Transverse colon (tissue), 4 donors: Measurements from ENCODE around the gene XYLT1. TPM values are rescaled to one million over a fixed set of nuclear protein-coding genes. Genes with fewer than 3 reads are reported as not detected.

ENCODE experiments used
- DNase-seq: peaks from one replicate; pipeline ENCODE4 v3.0.0-alpha.2; 2019
- H3K27ac ChIP-seq, 4 donors: fragments of 200-600 bp; sonication (generic); 2 replicates each; pipeline ENCODE4 v1.5.1; 2016 to 2018; ENCODE audit warnings: inconsistent platforms in 4 of 4
- H3K27me3 ChIP-seq: fragments of 200-600 bp; sonication (generic); 2 replicates; pipeline ENCODE4 v1.5.1; 2017; ENCODE audit warnings: inconsistent platforms
- H3K36me3 ChIP-seq, 4 donors: fragments of 200-600 bp; sonication (generic); 2 replicates each; pipeline ENCODE4 v1.5.1; 2017 to 2019; ENCODE audit warnings: inconsistent platforms in 4 of 4
- H3K4me1 ChIP-seq, 4 donors: fragments of 200-600 bp; sonication (generic); 2 replicates each; pipeline ENCODE4 v1.5.1; 2017 to 2020; ENCODE audit warnings: inconsistent platforms in 4 of 4
- H3K4me3 ChIP-seq, 4 donors: fragments of 200-600 bp; sonication (generic); 1 replicate in 1 of 4; 2 replicates in 3 of 4; pipeline versions ENCODE4 v1.5.1 to v1.6.1; 2017 to 2019; ENCODE audit warnings: inconsistent platforms in 4 of 4
- H3K9me3 ChIP-seq, 2 donors: fragments of 200-600 bp; sonication (generic); 2 replicates each; pipeline ENCODE4 v1.5.1; 2017 to 2019; ENCODE audit warnings: inconsistent platforms in 2 of 2
- EP300 ChIP-seq: sonication (generic); formaldehyde crosslinking; IDR thresholded peaks from one replicate; pipeline ENCODE4 v1.6.1; 2017; ENCODE audit warnings: antibody characterized with exemption, low read depth
- POLR2A ChIP-seq: fragments of 450-650 bp; IDR thresholded peaks from one replicate; pipeline ENCODE4 v1.6.1; 2016; ENCODE audit warnings: antibody characterized with exemption, mild to moderate bottlenecking, moderate library complexity
- POLR2AphosphoS5 ChIP-seq, 3 donors: sonication (generic); formaldehyde crosslinking; IDR thresholded peaks; one replicate each; pipeline ENCODE4 v1.6.1; 2016; ENCODE audit warnings: antibody characterized with exemption in 3 of 3
- WGBS, 2 donors: methylation state at CpG; one replicate each; pipeline ENCODE4 v1.1.5; 2018; ENCODE audit warnings: low coverage in 1 of 2; 5-methylcytosine and 5-hydroxymethylcytosine counted together
- in situ Hi-C, 4 donors: fragments of 200-750 bp; cut with MboI; loops; one replicate each; pipeline versions ENCODE4 v1.15.0 to v1.15.1; 2017; ENCODE audit warnings: low sequenced_read_pairs in 3 of 4, low pct_ligation_motif_present in 1 of 4, low pct_unique_long_range_greater_than_20kb in 1 of 4
- intact Hi-C: fragments of 100-400 bp; cut with DNase I; formaldehyde crosslinking; loops from one replicate; pipeline ENCODE4 v1.15.1; 2023; ENCODE audit warnings: low total_unique reads
- total RNA-seq, 4 donors: library from RNA; depleted of rRNA; stranded (reverse); fragments of >200 nt; gene quantifications; one replicate each; pipeline ENCODE4 v1.1.0, GENCODE V29; 2016
- TF ChIP-seq, protein P1 (sequence below), 5 experiments: fragments of 200-600 bp in 3 of 5; fragments of 450-650 bp in 2 of 5; sonication (generic) in 3 of 5; IDR thresholded peaks; 1 replicate in 2 of 5; 2 replicates in 3 of 5; pipeline ENCODE4 v1.5.1; 2016 to 2017; ENCODE audit warnings: antibody characterized with exemption in 5 of 5, inconsistent platforms in 3 of 5, mild to moderate bottlenecking in 2 of 5, moderate library complexity in 1 of 5

XYLT1 gene
- total RNA-seq, 4 donors from 2014 or later, result 22.3 to 44.6 (median 39.4) TPM

GRCh38 chr16:17320009-17320408, 150.8 kb downstream of the XYLT1 start:
- Histone ChIP-seq H3K27ac (no peak overlapping the region), H3K4me1 (peaks cover 4 to 19% (median 5%) of the 10 kb centered on the region in 4 donors), H3K9me3 (no peaks in the 10 kb centered on the region), H3K27me3 (no peaks in the 10 kb centered on the region), H3K36me3 (no peaks in the 10 kb centered on the region), H3K4me3 (no peak overlapping the region)
- in situ Hi-C loops (no loop called here), intact Hi-C loops (no loop called here)
- WGBS, 2 donors, result 52 to 80% methylated on average over 2 to 3 of the region's 3 CpGs
- TF ChIP-seq, protein P1, sequence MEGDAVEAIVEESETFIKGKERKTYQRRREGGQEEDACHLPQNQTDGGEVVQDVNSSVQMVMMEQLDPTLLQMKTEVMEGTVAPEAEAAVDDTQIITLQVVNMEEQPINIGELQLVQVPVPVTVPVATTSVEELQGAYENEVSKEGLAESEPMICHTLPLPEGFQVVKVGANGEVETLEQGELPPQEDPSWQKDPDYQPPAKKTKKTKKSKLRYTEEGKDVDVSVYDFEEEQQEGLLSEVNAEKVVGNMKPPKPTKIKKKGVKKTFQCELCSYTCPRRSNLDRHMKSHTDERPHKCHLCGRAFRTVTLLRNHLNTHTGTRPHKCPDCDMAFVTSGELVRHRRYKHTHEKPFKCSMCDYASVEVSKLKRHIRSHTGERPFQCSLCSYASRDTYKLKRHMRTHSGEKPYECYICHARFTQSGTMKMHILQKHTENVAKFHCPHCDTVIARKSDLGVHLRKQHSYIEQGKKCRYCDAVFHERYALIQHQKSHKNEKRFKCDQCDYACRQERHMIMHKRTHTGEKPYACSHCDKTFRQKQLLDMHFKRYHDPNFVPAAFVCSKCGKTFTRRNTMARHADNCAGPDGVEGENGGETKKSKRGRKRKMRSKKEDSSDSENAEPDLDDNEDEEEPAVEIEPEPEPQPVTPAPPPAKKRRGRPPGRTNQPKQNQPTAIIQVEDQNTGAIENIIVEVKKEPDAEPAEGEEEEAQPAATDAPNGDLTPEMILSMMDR (IDR thresholded peaks at IDR 0.05), result no peak
- TF ChIP-seq EP300 (no peak), POLR2A (no peak), POLR2AphosphoS5 (IDR thresholded peaks at IDR 0.05) (no peak)
- DNase-seq, result no peak

- Histone ChIP-seq H3K36me3 (no peaks in the 10 kb centered on the region), H3K27me3 (no peaks in the 10 kb centered on the region), H3K4me3 (no peak overlapping the region), H3K27ac (peak overlapping the region in 2 of 4 donors; percentile 7 to 46), H3K4me1 (peaks cover 13 to 32% (median 16%) of the 10 kb centered on the region in 4 donors), H3K9me3 (no peaks in the 10 kb centered on the region)
- intact Hi-C loops (no loop called here), in situ Hi-C loops (no loop called here)
- no peak for DNase-seq
- TF ChIP-seq POLR2A (no peak), POLR2AphosphoS5 (IDR thresholded peaks at IDR 0.05) (no peak), EP300 (no peak)
- TF ChIP-seq, protein P1 (IDR thresholded peaks at IDR 0.05), result no peak
- WGBS, 2 donors, result 65 to 68% methylated on average over 3 to 5 of the region's 5 CpGs
These were observed 152.5 kb downstream of the XYLT1 start for GRCh38 chr16:17318238-17318637.

- H3K27ac ChIP-seq, result peak overlapping the region in 3 of 4 donors; percentile 78 to 88 (median 86)
- intact Hi-C loops, result no loop called here
- no peak overlapping the region for H3K4me3 ChIP-seq
- TF ChIP-seq EP300 (no peak), POLR2AphosphoS5 (IDR thresholded peaks at IDR 0.05) (no peak), POLR2A (no peak)
- TF ChIP-seq, protein P1 (IDR thresholded peaks at IDR 0.05), result no peak
- 90 to 93% methylated on average over 2 to 4 of the region's 4 CpGs for WGBS, 2 donors
- no peaks in the 10 kb centered on the region for H3K27me3 ChIP-seq
- DNase-seq, result no peak
- no peaks in the 10 kb centered on the region for H3K9me3 ChIP-seq
- peaks cover 27 to 54% (median 37%) of the 10 kb centered on the region in 4 donors for H3K4me1 ChIP-seq
- no peaks in the 10 kb centered on the region for H3K36me3 ChIP-seq
- in situ Hi-C loops, result no loop called here
These were observed 154.8 kb downstream of the XYLT1 start for GRCh38 chr16:17316005-17316404.

- no peak for TF ChIP-seq POLR2A
- TF ChIP-seq, protein P1 (IDR thresholded peaks at IDR 0.05), result no peak
- TF ChIP-seq POLR2AphosphoS5 (IDR thresholded peaks at IDR 0.05), result no peak
- TF ChIP-seq EP300, result no peak
- intact Hi-C loops, result loop anchor here (2.0 to 5.0 kb wide), 2 partner anchors 31 to 48 kb away; no protein-coding TSS in a partner anchor
- Histone ChIP-seq H3K27me3 (no peaks in the 10 kb centered on the region), H3K36me3 (no peaks in the 10 kb centered on the region), H3K4me3 (no peak overlapping the region), H3K27ac (peak overlapping the region; percentile 78 to 88 (median 84)), H3K9me3 (no peaks in the 10 kb centered on the region), H3K4me1 (peaks cover 23 to 51% (median 36%) of the 10 kb centered on the region in 4 donors)
- no peak for DNase-seq
- in situ Hi-C loops, result no loop called here
- WGBS, 2 donors, result 80 to 83% methylated on average over 2 to 7 of the region's 7 CpGs
These were observed 156.8 kb downstream of the XYLT1 start for GRCh38 chr16:17313793-17314547.
